Mesodermal cell (in vitro differentiated cells): ENCODE measurements around the gene GOLT1A.

ENCODE experiments used
- H3K27ac ChIP-seq: 2 replicates; pipeline ENCODE4 v1.7.0; 2013; ENCODE audit warnings: mild to moderate bottlenecking, low read depth, low read length, moderate library complexity; ENCODE audit not compliant: severe bottlenecking
- H3K36me3 ChIP-seq: 2 replicates; pipeline ENCODE4 v1.7.1; 2013; ENCODE audit warnings: mild to moderate bottlenecking, low read length, moderate library complexity; ENCODE audit not compliant: control insufficient read depth, insufficient read depth
- H3K4me1 ChIP-seq: one replicate; pipeline ENCODE4 v1.7.1; 2013; ENCODE audit warnings: mild to moderate bottlenecking, low read length; ENCODE audit not compliant: insufficient read depth, control insufficient read depth, poor library complexity, severe bottlenecking
- H3K4me3 ChIP-seq: 2 replicates; pipeline ENCODE4 v1.7.0; 2013; ENCODE audit warnings: low read length, control low read depth, mild to moderate bottlenecking; ENCODE audit not compliant: insufficient read depth, poor library complexity, severe bottlenecking; ENCODE audit errors: extremely low read depth
- H3K9me3 ChIP-seq: 2 replicates; pipeline ENCODE4 v1.7.1; 2013; ENCODE audit warnings: mild to moderate bottlenecking, low read length, moderate library complexity; ENCODE audit not compliant: control insufficient read depth
- WGBS, 2 experiments: methylation state at CpG; one replicate each; pipeline ENCODE4 v1.1.5; 2013; ENCODE audit warnings: missing lambda C conversion rate in 2 of 2; ENCODE audit not compliant: insufficient coverage in 2 of 2; 5-methylcytosine and 5-hydroxymethylcytosine counted together

The GOLT1A gene

GRCh38 chr1:204227996-204228785, 14.4 kb upstream of the GOLT1A start:
- Histone ChIP-seq H3K4me3 (no peak overlapping the region), H3K4me1 (no peaks in the 10 kb centered on the region), H3K9me3 (no peaks in the 10 kb centered on the region), H3K36me3 (peaks cover 46% of the 10 kb centered on the region), H3K27ac (no peak overlapping the region)
- 93 to 94% methylated on average over 18 to 20 of the region's 20 CpGs for WGBS, 2 experiments

DNA sequence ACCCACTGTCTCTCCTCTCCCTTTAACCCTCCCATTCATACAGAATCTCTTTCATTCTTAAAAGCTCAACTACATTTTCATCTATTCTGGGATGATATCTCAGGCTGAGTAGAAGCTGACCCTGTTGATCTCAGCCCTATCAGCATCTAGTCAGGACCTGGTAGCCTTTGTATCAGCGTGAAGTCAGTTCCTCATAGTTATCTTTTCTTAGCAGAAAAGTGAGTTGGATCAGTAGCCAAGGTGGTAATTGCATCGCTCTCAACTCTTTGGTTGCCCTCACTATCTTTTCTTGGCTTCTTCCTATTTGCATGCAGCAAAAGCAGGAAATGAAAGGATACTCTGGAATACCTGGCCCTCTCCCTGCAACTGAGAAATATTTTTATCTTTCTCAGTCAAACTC, 13.6 kb upstream of the GOLT1A start:
- 100% methylated on average over 1 to 2 of the region's 2 CpGs for WGBS, 2 experiments
- Histone ChIP-seq H3K36me3 (peaks cover 51% of the 10 kb centered on the region), H3K4me1 (no peaks in the 10 kb centered on the region), H3K4me3 (no peak overlapping the region), H3K27ac (no peak overlapping the region), H3K9me3 (no peaks in the 10 kb centered on the region)

GRCh38 chr1:204225841-204226735, 12.3 kb upstream of the GOLT1A start:
- Histone ChIP-seq H3K27ac (no peak overlapping the region), H3K4me1 (no peaks in the 10 kb centered on the region), H3K9me3 (no peaks in the 10 kb centered on the region), H3K36me3 (peaks cover 48% of the 10 kb centered on the region), H3K4me3 (no peak overlapping the region)
- WGBS, 2 experiments = 96 to 97% methylated on average over 16 of the region's 16 CpGs

DNA sequence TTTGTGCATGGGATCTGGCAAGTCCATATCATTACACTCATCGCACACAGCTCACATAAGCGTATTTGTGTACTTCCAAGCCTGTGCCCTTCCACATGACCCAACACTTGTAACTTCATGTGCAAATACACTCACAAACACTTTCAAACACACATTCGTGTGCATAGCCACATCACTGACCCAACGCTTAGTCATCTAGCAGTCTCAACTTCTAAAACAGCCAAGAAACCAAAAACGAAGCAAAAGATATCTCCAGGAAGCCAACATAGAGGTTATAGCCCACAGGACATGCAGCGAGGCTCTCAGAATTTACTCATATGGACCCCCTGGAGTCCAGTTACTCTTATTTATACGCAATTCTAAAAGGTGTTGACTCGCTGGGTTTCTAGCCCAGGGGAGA, 10.9 kb upstream of the GOLT1A start:
- peaks cover 41% of the 10 kb centered on the region for H3K36me3 ChIP-seq
- no peaks in the 10 kb centered on the region for H3K9me3 ChIP-seq
- no peak overlapping the region for H3K27ac ChIP-seq
- no peak overlapping the region for H3K4me3 ChIP-seq
- 79 to 90% methylated on average over 6 to 7 of the region's 8 CpGs for WGBS, 2 experiments
- H3K4me1 ChIP-seq = no peaks in the 10 kb centered on the region

DNA sequence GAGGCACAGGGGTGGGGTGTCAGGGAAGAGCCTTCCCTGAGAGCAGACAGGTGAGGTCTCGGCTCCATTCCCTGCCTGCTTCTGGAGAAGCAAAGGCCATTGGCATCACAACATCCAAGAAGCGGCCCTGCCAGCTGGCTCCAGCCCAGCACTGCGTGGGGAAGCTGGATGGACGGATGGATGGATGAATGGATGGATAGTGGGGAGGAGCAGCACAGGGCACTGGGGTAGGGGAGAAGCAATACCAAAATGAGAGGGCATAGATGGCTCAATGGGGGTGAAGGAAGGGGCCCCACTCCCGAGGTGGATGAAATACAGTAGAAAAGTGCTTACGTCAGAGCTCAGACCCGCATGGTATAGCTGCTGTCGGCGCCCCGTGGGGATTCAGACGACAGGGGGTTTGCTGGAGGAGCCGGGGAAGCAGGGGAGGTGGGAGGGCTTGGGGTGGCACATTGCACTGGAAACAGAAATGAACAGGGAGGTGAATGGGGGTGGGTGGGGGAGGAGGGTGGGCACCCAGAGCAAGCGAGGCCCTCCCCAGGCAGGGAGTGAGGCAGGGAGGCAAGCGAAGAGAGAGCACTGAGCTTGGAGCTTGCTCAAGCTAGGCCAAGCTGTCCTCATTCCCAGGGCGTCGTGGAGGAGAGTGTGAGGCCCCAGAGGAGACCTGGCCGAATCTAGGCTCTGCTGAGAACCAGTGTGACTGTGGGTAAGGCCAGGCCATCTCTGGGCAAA, 9.5 kb upstream of the GOLT1A start:
- WGBS, 2 experiments = 93 to 97% methylated on average over 16 to 17 of the region's 17 CpGs
- no peaks in the 10 kb centered on the region for H3K4me1 ChIP-seq
- no peaks in the 10 kb centered on the region for H3K9me3 ChIP-seq
- peaks cover 38% of the 10 kb centered on the region for H3K36me3 ChIP-seq
- no peak overlapping the region for H3K4me3 ChIP-seq
- no peak overlapping the region for H3K27ac ChIP-seq

DNA sequence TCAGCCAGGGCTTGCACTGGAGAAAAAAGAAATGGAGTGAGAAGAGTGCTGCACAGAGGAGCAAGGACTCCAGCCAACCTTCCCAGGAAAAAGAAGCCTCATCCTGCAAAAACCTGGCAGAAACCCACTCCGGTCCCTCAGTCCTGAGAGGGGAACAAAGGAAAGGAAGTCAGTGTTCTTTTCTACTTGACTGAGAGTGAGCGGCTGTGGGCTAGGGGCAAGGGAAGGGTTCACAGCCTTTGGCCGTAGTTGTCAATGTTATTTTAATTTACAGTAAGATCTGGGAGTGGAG, 8.9 kb upstream of the GOLT1A start:
- Histone ChIP-seq H3K9me3 (no peaks in the 10 kb centered on the region), H3K27ac (no peak overlapping the region), H3K4me1 (no peaks in the 10 kb centered on the region), H3K4me3 (no peak overlapping the region), H3K36me3 (peaks cover 32% of the 10 kb centered on the region)
- WGBS, 2 experiments = 67 to 94% methylated on average over 1 to 3 of the region's 3 CpGs

- Histone ChIP-seq H3K9me3 (no peaks in the 10 kb centered on the region), H3K36me3 (peaks cover 29% of the 10 kb centered on the region), H3K4me3 (no peak overlapping the region), H3K27ac (no peak overlapping the region), H3K4me1 (no peaks in the 10 kb centered on the region)
- 90 to 95% methylated on average over 3 of the region's 8 CpGs for WGBS, 2 experiments
Measured at GRCh38 chr1:204222006-204222763, 8.4 kb upstream of the GOLT1A start.

- H3K27ac ChIP-seq = no peak overlapping the region
- H3K4me3 ChIP-seq = no peak overlapping the region
- peaks cover 24% of the 10 kb centered on the region for H3K36me3 ChIP-seq
- H3K4me1 ChIP-seq = no peaks in the 10 kb centered on the region
- 73 to 93% methylated on average over 4 to 8 of the region's 11 CpGs for WGBS, 2 experiments
- H3K9me3 ChIP-seq = no peaks in the 10 kb centered on the region
Measured at GRCh38 chr1:204221271-204221670, 7.5 kb upstream of the GOLT1A start.

DNA sequence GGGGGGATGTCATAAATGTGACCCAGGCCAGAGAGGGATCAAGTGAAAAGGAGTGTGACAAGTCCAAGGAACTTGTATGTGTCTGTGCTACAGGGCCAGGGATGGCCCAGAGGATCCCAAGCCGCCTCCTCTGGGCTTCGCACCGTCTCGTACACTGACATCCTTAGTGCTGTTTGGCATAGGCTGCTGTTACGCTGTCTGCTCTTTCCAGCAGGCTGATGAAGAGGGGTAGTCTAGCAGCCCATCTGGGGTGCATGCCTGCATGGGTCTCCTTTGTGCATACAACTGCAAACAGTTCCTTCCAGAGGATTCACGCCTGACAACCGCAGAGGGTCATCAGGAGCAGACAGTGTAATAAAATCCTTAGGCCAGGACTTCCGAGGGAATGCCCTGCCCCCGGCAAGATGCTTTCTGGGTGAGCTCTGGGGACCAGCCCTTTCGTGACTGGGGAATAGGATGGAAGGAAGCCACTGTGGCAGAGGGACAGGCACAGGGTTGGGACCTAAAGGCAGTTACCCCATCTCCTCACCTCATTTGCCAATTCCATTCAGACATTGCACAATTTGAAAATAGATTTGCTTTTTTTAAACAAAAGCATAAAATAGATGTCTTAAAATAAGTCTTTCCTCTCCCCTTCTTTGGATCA, 6.3 kb upstream of the GOLT1A start:
- Histone ChIP-seq H3K4me1 (no peaks in the 10 kb centered on the region), H3K27ac (no peak overlapping the region), H3K36me3 (peaks cover 19% of the 10 kb centered on the region), H3K4me3 (no peak overlapping the region), H3K9me3 (no peaks in the 10 kb centered on the region)
- 91 to 94% methylated on average over 9 of the region's 10 CpGs for WGBS, 2 experiments

- no peak overlapping the region for H3K4me3 ChIP-seq
- H3K27ac ChIP-seq = no peak overlapping the region
- H3K9me3 ChIP-seq = no peaks in the 10 kb centered on the region
- WGBS, 2 experiments = 100% methylated on average over 1 of the region's 2 CpGs; no CpG with 5 or more reads in 1 of the 2 experiments
- no peaks in the 10 kb centered on the region for H3K4me1 ChIP-seq
- peaks cover 19% of the 10 kb centered on the region for H3K36me3 ChIP-seq
Measured at GRCh38 chr1:204218552-204218951, 4.8 kb upstream of the GOLT1A start.
